MCF 10A (cell line): ENCODE measurements around the gene PLEKHA6. TPM values are rescaled to one million over a fixed set of nuclear protein-coding genes. Genes with fewer than 3 reads are reported as not detected.

Experiments used
- BruUV-seq: library from RNA; stranded (reverse); fragments of 400-500 nt; replicated peaks from 2 replicates; lab custom pipeline; 2021; lab: Mats Ljungman, UMichigan
- CTCF ChIA-PET: fragments of 300-600 bp; sonication (Branson Sonifier 250); formaldehyde crosslinking; extraction: SDS; loops from one replicate; lab custom pipeline; 2021; ENCODE audit warnings: antibody characterized with exemption, inconsistent platforms; lab: Yijun Ruan, JAX
- POLR2A ChIA-PET: fragments of 300-600, 350-650 bp; sonication (Branson Sonifier 250); formaldehyde crosslinking; extraction: SDS; loops from one replicate; lab custom pipeline; 2020; ENCODE audit warnings: antibody characterized with exemption, inconsistent platforms; lab: Yijun Ruan, JAX
- DNase-seq: peaks from one replicate; pipeline ENCODE4 v3.0.0-alpha.2; 2018; ENCODE audit not compliant: unreplicated experiment
- H3K27ac Mint-ChIP-seq: one replicate; pipeline ENCODE4 v1.8.0; 2022; ENCODE audit warnings: mild to moderate bottlenecking, low read depth, mixed read lengths; ENCODE audit not compliant: unreplicated experiment
- H3K27me3 Mint-ChIP-seq: one replicate; pipeline ENCODE4 v1.8.0; 2022; ENCODE audit warnings: mixed read lengths; ENCODE audit not compliant: insufficient read depth, unreplicated experiment
- H3K36me3 Mint-ChIP-seq: one replicate; pipeline ENCODE4 v1.8.0; 2022; ENCODE audit warnings: mild to moderate bottlenecking, moderate library complexity, mixed read lengths; ENCODE audit not compliant: insufficient read depth, unreplicated experiment
- H3K4me1 Mint-ChIP-seq: one replicate; pipeline ENCODE4 v1.8.0; 2022; ENCODE audit warnings: mixed read lengths; ENCODE audit not compliant: insufficient read depth, unreplicated experiment
- H3K4me3 Mint-ChIP-seq: one replicate; pipeline ENCODE4 v1.8.0; 2022; ENCODE audit warnings: mild to moderate bottlenecking, moderate library complexity, mixed read lengths; ENCODE audit not compliant: unreplicated experiment
- H3K9me3 Mint-ChIP-seq: one replicate; pipeline ENCODE4 v1.8.0; 2022; ENCODE audit warnings: mixed read lengths; ENCODE audit not compliant: unreplicated experiment
- CTCF ChIP-seq: fragments of 200-600 bp; IDR thresholded peaks from one replicate; pipeline ENCODE4 v1.8.0; 2022; ENCODE audit warnings: antibody characterized with exemption, mild to moderate bottlenecking; ENCODE audit not compliant: unreplicated experiment
- intact Hi-C: fragments of 100-400 bp; cut with micrococcal nuclease; formaldehyde crosslinking; loops from 2 replicates; pipeline ENCODE4 v1.14.1; 2022
- total RNA-seq: library from RNA; stranded (reverse); gene quantifications from 2 replicates; pipeline ENCODE4 v1.2.3, GENCODE V29; 2022

Gene PLEKHA6
- total RNA-seq, 1 experiment from 2014 or later = 75.9 TPM

- Mint-ChIP-seq H3K36me3 (peaks cover 88% of the 10 kb centered on the region), H3K9me3 (no peaks in the 10 kb centered on the region), H3K27ac (peak overlapping the region; percentile 59), H3K27me3 (no peaks in the 10 kb centered on the region), H3K4me1 (peaks cover 13% of the 10 kb centered on the region), H3K4me3 (no peak overlapping the region)
- no peak for TF ChIP-seq CTCF
- DNase-seq = no peak
- POLR2A ChIA-PET = interaction anchor here (0.6 kb wide), 1 partner anchor 20 kb away, joined by 3 read pairs; no protein-coding TSS in a partner anchor
- intact Hi-C loops = loop anchor here (5.0 kb wide), 1 partner anchor 94 kb away; no protein-coding TSS in a partner anchor
- CTCF ChIA-PET = interaction anchor here (1.4 to 16.1 kb wide), 9 partner anchors 11 to 247 kb away, joined by 3 to 289 read pairs (median 16); partner anchors contain the start of genes PLEKHA6 and REN
- BruUV-seq = no TSS peak
Measured at GRCh38 chr1:204256531-204256930, 103.2 kb downstream of the PLEKHA6 start.

- BruUV-seq = no TSS peak
- intact Hi-C loops = loop anchor here (5.0 kb wide), 1 partner anchor 94 kb away; no protein-coding TSS in a partner anchor
- no peaks in the 10 kb centered on the region for H3K9me3 Mint-ChIP-seq
- TF ChIP-seq CTCF = no peak
- H3K27me3 Mint-ChIP-seq = no peaks in the 10 kb centered on the region
- H3K27ac Mint-ChIP-seq = peak overlapping the region; percentile 59
- ChIA-PET POLR2A (interaction anchor here (0.8 to 1.6 kb wide), 3 partner anchors 34 to 87 kb away, joined by 3 to 4 read pairs (median 4); no protein-coding TSS in a partner anchor), CTCF (interaction anchor here (0.7 to 16.1 kb wide), 5 partner anchors 10 to 105 kb away, joined by 3 to 289 read pairs (median 5); partner anchors contain the start of gene PLEKHA6)
- DNase-seq = no peak
- peaks cover 91% of the 10 kb centered on the region for H3K36me3 Mint-ChIP-seq
- no peak overlapping the region for H3K4me3 Mint-ChIP-seq
- H3K4me1 Mint-ChIP-seq = peaks cover 13% of the 10 kb centered on the region
Measured at GRCh38 chr1:204255966-204256365, 103.8 kb downstream of the PLEKHA6 start.

- H3K4me3 Mint-ChIP-seq = no peak overlapping the region
- peaks cover 13% of the 10 kb centered on the region for H3K4me1 Mint-ChIP-seq
- CTCF ChIA-PET = interaction anchor here (0.7 to 16.1 kb wide), 10 partner anchors 14 to 112 kb away, joined by 3 to 289 read pairs (median 5); partner anchors contain the start of gene PLEKHA6
Measured at GRCh38 chr1:204255225-204255624, 104.5 kb downstream of the PLEKHA6 start.

More at GRCh38 chr1:204255225-204255624, 104.5 kb downstream of the PLEKHA6 start:
- BruUV-seq = no TSS peak
- H3K27ac Mint-ChIP-seq = peak overlapping the region; percentile 59
- POLR2A ChIA-PET = interaction anchor here (0.7 to 2.7 kb wide), 16 partner anchors 8 to 485 kb away, joined by 3 to 12 read pairs (median 4); no protein-coding TSS in a partner anchor
- DNase-seq = no peak
- H3K36me3 Mint-ChIP-seq = peaks cover 90% of the 10 kb centered on the region
- H3K9me3 Mint-ChIP-seq = no peaks in the 10 kb centered on the region
- intact Hi-C loops = loop anchor here (5.0 kb wide), 1 partner anchor 93 kb away; no protein-coding TSS in a partner anchor
- TF ChIP-seq CTCF = no peak
- H3K27me3 Mint-ChIP-seq = no peaks in the 10 kb centered on the region
